Measurements from ENCODE around the gene OR13C3.

The OR13C3 gene

DNA sequence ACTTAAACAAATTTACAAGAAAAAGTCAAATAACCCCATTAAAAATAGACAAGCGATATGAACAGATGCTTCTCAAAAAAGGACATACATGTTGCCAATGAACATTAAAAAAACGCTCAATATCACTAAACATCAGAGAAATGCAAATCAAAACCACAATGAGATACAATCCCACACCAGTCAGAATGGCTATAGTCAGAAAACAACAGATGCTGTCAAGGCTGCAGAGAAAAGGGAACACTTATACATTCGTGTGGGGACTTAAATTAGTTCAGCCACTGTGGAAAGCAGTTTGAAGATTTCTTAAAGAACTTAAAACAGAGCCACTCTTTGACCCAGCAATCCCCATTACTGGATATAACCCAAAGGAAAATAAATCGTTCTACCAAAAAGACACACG lies 21.8 kb downstream of the OR13C3 start:
- TF ChIP-seq, protein P1, sequence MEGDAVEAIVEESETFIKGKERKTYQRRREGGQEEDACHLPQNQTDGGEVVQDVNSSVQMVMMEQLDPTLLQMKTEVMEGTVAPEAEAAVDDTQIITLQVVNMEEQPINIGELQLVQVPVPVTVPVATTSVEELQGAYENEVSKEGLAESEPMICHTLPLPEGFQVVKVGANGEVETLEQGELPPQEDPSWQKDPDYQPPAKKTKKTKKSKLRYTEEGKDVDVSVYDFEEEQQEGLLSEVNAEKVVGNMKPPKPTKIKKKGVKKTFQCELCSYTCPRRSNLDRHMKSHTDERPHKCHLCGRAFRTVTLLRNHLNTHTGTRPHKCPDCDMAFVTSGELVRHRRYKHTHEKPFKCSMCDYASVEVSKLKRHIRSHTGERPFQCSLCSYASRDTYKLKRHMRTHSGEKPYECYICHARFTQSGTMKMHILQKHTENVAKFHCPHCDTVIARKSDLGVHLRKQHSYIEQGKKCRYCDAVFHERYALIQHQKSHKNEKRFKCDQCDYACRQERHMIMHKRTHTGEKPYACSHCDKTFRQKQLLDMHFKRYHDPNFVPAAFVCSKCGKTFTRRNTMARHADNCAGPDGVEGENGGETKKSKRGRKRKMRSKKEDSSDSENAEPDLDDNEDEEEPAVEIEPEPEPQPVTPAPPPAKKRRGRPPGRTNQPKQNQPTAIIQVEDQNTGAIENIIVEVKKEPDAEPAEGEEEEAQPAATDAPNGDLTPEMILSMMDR (IDR thresholded peaks at IDR 0.05; ENCODE audit: insufficient read depth, low read depth, low read length, missing control alignments), result no peak
- DNase-seq (ENCODE audit: low read depth), result no peak
- H3K4me3 ChIP-seq (ENCODE audit: low read length), result no peak overlapping the region

DNA sequence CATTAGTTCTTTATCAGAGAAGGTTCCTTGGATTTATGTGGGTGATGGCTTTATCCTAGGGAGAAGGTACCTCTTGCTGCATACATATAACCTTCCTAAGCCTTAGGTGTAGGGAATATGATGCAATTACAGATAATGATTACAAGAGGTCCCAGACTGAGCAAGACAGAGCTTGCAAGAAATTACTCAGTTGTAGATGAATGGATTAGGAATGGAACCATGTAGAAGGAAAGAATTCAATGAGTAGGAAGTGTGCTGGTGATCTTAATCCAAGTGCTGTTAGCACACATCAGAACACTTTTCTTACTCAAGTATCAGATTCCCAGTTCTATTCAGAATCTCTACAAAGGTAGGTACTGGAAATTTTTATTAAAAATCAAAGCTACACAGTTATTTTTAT lies 30.1 kb downstream of the OR13C3 start:
- DNase-seq (ENCODE audit: low read depth), result peak; percentile 93
- H3K4me3 ChIP-seq (ENCODE audit: low read length), result no peak overlapping the region
- TF ChIP-seq, protein P1 (IDR thresholded peaks at IDR 0.05; ENCODE audit: insufficient read depth, low read depth, low read length, missing control alignments), result no peak

DNA sequence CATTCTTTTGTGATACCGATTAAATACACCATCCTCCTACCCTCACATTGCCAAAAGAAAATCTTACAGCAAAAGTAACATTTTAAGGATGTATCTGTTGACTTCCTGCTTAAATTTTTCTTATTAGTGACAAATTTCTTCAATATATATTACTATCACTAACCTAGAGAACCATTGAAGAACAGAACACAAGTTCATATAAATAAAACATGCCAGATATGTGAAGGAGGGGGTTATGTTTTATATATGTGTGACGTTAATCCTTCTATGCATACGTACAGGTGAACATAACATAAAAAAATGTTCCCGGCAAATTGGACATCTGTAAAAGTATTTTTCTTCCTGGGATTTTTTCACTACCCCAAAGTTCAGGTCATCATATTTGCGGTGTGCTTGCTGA lies 32.7 kb downstream of the OR13C3 start, which contains the start of gene OR13F1:
Gene OR13F1 (plus strand): TSS at position 301 of the 400 bp plus-strand sequence. CDS start 0 bp downstream, at position 301.
- TF ChIP-seq, protein P1 (IDR thresholded peaks at IDR 0.05; ENCODE audit: insufficient read depth, low read depth, low read length, missing control alignments), result no peak
- no peak for DNase-seq (ENCODE audit: low read depth)
- no peak within 1 kb of the TSS for H3K4me3 ChIP-seq (ENCODE audit: low read length)

DNA sequence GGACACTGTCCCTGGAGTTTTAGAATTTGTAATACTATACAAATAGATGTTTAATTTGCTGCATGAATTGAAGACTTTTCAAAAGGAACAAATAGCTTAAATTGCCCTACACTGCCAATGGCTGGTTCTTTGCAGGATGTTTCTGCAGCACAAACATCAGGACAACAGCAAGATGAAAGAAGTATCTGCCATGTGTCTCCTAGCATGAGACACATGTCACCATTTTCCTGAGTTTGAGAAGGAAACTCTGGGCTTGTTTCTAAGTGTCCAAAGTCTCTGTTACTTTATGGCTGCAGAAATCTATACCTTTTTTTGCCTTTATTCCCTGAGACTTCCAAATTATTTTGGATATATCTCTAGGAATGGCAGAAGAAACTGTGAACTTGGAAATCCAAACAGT lies 33.2 kb downstream of the OR13C3 start:
- TF ChIP-seq, protein P1 (IDR thresholded peaks at IDR 0.05; ENCODE audit: insufficient read depth, low read depth, low read length, missing control alignments), result no peak
- no peak for DNase-seq (ENCODE audit: low read depth)
- no peak overlapping the region for H3K4me3 ChIP-seq (ENCODE audit: low read length)

DNA sequence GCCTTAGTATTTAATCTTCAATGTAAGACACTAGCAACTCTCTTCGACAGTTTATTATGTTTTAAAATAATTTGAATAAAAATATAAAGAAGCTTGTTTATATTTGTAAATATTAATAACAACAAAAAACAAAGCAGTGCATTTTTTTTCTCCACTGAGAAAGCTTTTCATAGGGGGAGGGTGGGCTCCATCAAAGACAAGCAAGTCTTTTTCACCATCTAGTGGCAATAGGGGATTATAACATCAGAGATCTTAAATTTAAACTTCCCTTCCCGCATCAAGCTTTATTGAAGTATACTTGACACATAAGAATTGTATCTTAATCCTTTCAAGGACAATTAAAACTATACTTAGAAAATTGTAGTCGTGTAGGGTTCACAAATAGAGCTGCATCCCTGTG lies 41.8 kb downstream of the OR13C3 start:
- TF ChIP-seq, protein P1 (IDR thresholded peaks at IDR 0.05; ENCODE audit: insufficient read depth, low read depth, low read length, missing control alignments), result peak; percentile 23
- no peak for DNase-seq (ENCODE audit: low read depth)
- H3K4me3 ChIP-seq (ENCODE audit: low read length), result no peak overlapping the region

Data from epithelial cell of esophagus (primary cell).